G401.6 (cell line): Measurements from ENCODE around the gene CREB3L1.

Source experiments
- FAIRE-seq: peaks from 2 replicates; lab custom pipeline; 2012; peaks lifted over from hg19 to GRCh38; lab: Jason Lieb, UNC

Gene CREB3L1

GRCh38 chr11:46275964-46276641, 1.4 kb upstream of the CREB3L1 start:
- no peak for FAIRE-seq

DNA sequence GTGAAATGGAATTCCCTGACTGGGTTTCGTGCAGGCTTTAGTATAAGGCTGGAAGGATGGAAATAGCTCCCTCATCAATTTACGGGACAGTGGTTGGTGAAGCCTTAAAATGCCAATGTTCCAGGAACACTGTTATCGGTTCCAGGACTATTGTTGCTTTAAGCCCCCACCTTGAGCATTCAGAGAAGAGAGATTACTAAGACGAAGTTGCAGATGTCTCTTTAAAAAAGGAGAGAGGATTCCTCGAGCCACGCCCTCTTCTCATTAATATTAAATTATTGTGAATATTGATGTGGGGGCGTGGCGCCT, 195 bp upstream of the CREB3L1 start:
- FAIRE-seq: peak; percentile 92

DNA sequence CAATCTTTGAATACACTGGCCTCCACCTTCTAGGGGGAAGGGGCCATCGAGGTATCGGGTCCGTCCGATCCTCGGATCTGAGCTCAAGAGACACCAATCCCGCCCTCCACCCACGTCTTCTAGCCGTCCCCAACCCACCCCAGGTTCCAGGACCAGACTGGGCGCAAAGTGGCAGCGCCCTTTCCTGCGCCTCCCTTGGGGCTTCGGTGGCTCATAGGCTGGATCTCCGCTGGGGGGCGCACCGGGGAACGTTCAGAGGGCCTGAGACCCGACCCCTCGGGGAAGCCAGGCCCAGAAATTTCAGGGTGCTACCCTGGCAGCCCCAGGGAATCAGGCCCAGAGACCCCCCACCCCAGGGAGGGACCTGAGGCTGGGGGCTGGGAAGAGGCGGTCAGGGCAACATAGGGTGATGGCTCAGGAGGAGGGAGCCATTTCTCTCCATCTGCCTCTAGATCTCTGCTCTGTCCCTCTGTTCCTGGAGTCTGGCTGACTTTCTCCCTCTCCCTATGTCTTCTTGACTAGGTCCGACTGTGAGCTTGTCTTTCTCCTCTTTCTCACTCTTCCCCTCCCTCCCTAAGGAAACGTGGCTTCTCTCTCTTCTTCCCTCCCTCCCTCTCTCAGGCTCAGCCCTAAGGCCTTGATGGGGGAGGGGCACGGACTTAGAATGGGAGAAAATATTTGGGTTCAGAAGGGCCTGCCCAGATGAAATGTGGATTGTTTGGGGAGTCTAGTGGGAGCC, 1.1 kb downstream of the CREB3L1 start:
- FAIRE-seq: no peak

DNA sequence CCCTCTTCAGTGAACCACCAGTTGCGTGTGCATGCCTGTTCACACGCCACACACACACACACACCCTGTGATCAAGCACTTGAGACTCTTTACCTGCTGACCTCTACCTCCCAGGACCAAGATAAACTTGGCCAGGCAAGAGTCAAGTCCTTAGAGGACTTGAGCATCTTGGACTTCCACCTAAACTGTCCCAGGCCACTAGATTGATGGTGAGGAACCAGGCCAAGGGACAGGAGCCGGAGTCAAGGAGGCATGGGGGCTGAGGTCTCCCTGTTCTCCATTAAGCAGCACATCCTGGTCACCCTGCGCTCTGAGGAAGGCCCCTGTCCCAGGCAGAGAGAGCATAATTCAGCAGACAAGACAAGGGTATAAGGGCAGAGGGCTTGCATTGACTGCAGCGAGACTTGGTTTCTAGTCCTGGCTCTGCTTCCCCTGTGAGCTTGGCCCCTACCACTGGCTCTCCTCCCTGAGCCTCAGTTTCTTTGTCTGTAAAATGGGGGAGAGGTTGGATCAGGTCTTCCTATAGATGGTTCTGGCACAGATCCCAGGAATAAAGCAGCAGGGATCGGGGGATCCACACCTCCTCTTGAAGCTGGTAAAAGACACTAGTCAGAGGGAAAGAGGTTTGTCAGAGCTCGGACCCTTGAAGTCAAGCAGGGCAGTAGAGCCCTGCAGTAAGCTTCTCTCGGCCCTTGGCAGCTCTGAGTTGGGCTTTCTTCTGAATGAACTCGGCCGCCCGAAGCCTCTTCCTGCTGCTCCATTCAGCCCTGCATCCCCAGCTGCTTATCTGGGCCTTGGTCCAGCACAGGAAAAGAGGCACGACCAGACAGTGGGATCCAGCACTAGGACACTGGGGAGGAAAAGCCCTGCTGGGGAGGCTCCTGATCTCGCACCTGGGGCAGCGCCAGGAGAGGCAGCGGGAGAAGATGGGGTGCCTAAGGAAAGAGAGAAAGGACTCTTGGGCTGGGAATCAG, 2.0 kb downstream of the CREB3L1 start:
- no peak for FAIRE-seq

DNA sequence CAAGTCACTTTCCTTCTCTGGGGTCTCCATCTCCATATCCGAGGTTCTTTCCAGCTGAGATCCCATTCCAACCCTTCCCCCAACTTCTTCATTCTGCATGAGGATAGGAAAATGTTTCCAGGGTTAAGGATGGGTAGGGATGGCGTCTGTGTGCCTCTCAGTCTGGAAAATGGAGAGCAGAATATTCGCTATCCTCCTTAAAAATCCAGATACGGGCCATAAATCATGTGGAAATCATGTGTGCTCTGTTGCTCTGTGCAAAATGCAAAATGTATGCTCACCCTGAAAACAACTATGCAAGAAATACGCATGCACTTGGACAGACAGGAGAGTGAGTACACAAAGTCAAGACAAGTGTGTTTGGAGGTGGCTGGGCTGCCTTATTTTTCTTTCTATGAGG, 3.2 kb downstream of the CREB3L1 start:
- no peak for FAIRE-seq

DNA sequence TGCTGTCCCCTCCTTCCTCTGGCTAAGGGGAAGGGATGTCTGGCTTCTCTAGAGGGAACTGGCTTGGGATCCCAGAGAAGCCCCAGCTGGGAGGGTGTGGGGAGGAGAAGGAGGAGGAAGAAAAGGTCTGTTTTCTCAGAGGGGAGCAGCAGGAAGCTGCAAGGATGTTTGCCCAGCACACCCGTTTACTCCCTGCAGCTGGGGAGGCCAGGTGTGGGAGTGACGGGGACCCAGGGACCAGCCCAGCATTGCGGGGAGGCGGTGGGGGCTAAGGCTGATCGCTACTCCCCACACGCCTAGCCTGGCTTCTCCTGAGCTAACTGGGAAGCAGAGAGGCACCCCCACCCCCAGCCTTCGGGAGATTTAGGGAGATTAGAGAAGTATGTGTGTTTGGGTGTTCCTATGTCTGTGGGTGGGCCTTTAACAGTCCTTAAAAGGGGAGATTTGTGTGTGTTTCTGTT, 3.9 kb downstream of the CREB3L1 start:
- no peak for FAIRE-seq

- no peak for FAIRE-seq
Measured at GRCh38 chr11:46285173-46285572, 7.7 kb downstream of the CREB3L1 start.

GRCh38 chr11:46285594-46286033, 8.2 kb downstream of the CREB3L1 start:
- no peak for FAIRE-seq

- FAIRE-seq: no peak
Measured at GRCh38 chr11:46286789-46287188, 9.3 kb downstream of the CREB3L1 start.

GRCh38 chr11:46288451-46288850, 11.0 kb downstream of the CREB3L1 start:
- FAIRE-seq: no peak

DNA sequence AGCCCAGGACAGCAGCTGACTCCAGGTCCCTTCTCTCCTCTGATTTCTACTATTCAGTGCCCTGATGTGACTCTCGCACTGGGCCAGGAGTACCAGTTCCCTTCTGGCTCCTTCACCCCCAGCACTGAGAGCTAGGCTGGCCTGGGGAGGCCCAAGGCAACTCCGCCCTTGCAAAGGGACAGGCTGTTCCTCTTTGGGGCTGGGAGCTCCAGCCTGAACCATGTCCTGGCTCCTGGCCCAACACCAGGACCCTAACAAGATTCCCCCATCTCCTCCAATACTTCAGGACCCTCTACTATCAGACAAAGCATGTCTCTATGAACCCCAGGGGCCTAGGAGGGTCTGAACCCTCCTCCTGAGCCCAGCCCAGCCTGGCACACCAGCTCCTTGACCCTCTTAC, 12.5 kb downstream of the CREB3L1 start:
- FAIRE-seq: no peak

DNA sequence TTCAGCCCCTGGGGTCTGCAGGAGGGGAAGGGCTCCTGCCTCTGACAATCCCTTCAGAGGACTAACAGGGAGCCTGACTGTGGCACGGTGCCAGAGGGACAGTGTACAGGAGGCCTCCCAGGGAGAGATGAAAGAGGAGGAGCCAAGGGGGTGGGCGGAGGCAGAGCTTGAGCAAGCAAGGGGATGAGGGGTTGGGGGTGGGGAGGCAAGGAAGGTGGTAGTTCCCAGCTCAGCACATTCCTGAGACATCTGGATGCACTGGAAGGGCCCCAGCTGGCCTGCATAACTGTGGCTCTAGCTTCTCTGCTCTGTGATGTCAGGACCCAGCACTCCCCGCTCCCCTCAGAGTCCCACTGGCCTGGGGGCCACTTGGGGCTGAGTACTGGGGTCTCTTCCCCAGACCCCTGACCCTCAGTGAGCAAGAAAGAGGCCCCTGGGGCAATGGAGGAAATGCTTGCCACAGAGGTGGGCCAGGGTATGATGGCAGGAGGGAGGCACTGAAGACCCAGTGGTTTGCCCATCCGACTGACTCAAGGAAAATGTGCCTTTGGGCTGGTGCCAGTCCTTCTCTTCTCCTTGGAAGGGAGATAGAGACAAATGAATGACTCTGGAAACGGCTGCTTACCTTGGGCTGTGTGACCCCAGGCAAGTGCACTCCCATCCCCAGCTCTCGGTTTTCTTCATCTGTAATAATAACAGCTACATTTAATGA, 13.3 kb downstream of the CREB3L1 start:
- FAIRE-seq: no peak

DNA sequence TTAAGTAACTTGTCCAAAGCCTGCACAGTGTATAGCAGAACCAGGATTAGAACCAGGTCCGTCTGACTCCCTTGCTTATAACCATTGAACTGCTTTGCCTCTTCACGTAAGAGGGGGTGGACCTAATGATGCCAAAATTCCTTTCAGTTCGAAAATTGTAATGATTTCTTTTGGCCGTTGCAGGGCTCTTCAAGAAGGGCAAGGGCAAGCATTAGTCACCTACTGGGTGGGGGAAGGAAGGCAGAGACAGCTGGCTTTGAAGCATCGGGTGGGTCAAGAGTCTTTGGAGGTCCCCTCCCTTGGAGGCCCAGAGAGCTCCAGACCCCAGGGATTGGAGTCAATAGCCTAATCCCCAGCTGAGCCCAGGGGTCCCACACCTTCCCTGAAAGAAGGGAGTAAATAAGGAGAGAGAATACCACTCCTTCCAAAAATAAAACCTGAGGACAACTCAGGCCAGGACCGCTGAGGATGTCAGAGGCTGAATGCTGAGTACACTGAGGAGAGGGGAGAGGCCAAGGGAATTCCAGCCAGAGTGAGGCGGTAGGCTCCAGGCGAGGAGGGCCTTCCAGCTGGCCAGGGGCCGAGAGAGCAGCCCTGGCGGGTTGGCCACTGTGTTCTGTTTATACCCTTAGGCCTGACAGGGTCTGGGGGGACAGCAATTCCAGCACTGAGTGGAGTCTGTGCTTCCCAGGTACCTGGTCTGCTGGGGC, 14.1 kb downstream of the CREB3L1 start:
- FAIRE-seq: no peak

DNA sequence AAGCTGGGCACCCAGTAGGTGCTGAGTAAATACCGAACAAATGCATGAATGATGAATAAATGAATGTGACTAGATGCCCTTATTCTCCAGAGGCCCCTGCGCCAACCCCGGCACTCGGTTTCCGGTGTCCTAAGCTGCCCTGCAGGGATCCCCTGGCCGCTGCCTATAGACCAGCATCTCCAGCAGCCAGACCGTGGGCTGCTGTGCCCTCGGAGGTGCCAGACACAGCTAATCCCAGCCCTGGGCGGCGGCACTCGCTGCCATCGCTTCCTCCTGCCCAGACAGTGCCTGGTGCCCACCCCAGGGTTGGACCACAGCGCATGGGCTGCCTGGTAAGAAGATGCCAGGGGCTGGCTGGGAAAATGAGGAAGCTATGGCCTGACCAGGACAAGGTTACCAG, 15.6 kb downstream of the CREB3L1 start:
- no peak for FAIRE-seq

DNA sequence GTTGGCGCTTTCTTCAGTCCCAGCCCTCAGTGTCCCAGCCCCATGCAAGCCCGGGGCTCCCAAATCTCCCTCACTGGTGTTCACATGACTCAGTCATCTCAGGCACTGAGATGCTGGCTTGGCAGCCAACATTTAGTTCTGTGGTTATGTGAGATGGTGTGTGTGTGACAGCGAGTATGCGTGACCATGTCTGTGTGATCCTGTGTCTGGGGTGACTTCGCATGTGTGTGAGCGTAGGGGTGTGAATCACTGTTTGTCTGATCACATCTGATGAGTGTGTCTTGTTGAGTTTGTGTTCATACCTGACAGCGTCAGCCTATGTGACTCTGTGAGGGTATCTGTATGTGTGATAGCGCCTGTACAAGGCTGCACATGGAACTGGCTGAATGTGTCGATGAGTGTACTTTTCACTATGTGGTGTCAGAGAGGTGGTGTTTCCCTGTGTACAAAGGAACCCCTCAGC, 16.2 kb downstream of the CREB3L1 start:
- FAIRE-seq: no peak

- peak; percentile 37 for FAIRE-seq
Measured at GRCh38 chr11:46294365-46295309, 17.2 kb downstream of the CREB3L1 start.

- no peak for FAIRE-seq
Measured at GRCh38 chr11:46295312-46296058, 18.0 kb downstream of the CREB3L1 start.

- no peak for FAIRE-seq
Measured at GRCh38 chr11:46296059-46296527, 18.6 kb downstream of the CREB3L1 start.
